HG03460 (cell line): ENCODE data around the gene SPG7.

Experiments used
- ATAC-seq: cut with Tn5 transposase; IDR thresholded peaks from one replicate; pipeline ENCODE4 v1.9.1; 2021; ENCODE audit not compliant: unreplicated experiment

The SPG7 gene

DNA sequence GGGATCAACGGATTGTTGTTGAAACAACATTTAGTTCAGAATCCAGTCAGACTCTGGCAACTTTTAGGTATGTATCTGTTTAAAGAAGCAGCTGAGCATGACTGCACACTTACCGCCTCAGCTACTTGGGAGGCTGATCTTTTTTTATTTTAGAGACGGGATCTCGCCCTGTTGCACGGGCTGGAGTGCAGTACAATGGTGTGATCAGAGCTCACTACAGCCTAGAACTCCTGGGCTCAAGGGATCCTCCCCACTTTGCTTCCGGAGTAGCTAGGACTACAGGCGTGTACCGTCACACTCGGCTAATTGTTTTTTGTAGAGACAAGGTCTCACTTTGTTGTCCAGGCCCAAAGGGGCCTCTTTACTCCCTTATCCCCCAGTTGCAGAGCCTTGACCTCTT is 2.3 kb downstream of the SPG7 start:
- no peak for ATAC-seq

DNA sequence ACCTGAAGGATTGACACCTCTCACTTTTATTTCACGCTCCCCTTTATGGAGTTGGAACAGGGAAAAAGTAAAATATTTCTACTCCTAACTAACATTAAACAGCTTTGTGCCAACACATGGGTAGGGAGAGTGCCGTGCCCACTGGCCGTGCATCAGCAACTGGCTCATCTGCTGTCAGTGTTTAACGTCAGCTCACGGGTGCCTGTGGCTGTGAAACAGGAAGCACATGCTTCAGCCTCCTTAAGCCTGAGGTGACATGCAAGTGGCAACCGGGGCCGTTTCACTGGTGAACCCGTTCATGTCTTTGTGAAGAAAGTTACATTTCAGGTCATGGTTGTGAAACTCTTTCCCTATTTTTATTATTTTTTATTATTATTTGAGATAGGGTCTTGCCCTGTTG is 3.2 kb downstream of the SPG7 start:
- no peak for ATAC-seq

DNA sequence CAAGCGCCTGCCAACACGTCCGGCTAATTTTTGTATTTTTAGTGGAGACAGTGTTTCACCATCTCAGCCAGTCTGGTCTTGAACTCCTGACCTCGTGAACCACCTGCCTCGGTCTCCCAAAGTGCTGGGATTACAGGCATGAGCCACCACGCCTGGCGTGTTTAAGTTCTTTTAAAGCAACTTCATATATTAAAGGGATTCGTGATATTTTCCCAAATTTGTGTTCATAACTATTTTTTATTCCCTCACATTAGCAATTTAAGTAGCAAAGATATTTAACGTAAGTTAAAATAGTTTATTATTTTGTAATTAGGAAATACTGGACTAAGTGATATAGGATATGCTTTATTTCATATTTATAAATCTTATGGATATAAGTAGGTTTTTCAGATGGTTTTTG is 4.2 kb downstream of the SPG7 start:
- no peak for ATAC-seq

DNA sequence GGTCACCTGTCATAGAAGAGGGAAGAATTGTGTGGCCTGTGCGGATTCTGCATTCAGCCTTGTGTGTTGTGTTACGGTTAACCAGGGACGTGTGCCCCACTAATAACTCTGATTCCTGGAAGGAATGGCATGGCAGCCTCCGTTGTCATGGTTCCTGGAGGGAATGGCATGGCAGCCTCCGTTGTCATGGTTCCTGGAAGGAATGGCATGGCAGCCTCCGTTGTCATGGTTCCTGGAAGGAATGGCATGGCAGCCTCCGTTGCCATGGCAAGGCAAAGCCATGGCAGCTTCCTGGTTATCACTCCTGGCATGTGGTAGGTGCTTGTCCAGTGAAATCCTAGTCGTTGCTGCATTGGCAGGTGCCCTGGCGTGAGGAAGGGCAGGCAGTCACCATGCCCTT is 8.9 kb downstream of the SPG7 start:
- ATAC-seq, result no peak

DNA sequence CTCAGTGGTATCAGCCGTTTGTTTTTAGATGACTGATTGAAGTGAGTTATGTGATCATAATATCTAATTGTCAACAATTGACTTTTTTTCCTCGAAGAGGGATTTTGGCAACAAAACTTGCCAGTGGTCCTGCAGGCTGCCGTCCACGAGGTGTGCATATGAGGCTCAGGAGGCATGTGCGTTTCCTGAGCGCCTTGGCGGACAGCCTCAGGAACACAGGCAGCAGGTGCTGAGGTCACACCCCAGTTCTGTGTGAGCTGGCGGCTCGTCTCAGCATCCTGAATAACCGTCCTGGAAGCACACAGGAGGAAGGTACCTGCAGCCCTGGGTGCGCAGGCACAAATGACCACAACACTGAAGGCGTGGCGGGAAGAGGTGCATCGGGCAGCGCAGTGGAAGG is 11.7 kb downstream of the SPG7 start:
- no peak for ATAC-seq

DNA sequence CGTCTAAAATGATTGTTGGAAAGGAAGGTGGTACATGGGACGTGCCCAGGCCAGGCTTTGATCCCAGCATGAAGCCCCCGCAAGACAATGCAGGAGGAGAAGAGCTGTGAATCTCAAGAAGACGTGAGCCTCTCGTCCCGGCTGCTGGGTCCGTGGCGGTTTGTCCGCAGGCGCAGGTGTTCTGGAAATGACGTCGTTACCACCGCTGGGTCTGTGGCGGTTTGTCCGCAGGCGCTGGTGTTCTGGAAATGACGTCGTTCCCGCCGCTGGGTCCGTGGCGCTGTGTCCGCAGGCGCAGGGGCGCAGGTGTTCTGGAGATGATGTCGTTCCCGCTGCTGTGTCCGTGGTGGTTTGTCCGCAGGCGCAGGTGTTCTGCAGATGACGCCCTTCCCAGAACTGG is 14.1 kb downstream of the SPG7 start:
- ATAC-seq, result no peak

DNA sequence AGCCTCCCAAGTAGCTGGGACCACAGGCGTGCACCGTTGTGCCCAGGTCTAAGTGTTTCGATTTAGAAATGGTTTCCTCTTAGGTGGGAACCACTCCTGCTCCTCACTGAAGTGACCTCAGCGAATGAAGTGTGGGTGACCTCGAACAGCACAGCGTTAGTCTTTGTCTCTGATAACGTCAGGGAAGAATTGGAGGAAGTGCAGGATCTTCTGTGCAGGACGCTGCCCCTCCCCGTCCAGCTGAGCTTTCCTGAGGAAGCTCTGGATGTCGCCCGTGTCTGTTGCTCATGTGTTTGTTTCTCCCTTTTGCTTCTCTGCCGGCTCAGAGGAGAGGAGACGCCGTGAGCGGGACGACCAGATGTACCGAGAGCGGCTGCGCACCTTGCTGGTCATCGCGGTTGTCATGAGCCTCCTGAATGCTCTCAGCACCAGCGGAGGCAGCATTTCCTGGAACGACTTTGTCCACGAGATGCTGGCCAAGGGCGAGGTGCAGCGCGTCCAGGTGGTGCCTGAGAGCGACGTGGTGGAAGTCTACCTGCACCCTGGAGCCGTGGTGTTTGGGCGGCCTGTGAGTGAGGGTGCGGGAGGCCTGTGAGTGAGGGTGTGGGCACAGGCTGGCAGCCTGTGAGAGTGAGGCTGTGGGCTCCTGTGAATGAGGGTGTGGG is 15.6 kb downstream of the SPG7 start:
- no peak for ATAC-seq

DNA sequence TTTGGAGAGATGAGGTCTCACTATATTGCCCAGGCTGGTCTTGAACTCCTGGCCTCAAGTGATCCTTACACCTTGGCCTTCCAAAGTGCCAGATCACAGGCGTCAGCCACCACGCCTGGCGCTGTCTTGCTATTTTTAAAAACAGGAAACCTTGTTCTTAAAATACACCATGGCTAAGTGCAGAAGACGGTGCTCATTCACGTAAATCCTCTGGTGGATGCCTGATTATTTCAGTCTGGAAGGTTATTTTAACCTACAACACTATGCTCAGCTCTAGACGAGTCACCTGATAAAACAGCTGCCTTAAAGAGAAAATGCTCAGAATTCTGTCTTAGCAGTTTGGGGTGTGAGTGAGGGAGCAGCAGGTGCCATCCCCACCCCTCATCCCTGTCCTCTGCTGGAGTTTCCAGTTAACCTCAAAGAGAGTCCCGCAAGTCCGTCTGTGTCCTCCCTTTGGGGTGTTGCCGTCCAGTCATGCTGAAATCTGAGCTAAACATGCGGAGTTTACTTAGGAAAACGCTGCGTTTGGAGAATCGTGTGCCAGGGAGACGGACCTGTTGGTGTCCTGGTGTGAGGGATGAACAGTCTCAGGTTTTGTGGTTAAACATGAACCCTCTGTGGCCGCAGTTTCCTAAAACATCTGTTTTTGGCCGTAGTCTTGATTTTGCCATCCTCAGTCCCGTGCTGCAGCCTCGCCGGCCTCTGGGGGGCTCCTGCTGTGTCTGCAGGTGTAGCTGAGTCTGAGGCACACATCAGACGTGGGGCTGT is 17.1 kb downstream of the SPG7 start:
- no peak for ATAC-seq

DNA sequence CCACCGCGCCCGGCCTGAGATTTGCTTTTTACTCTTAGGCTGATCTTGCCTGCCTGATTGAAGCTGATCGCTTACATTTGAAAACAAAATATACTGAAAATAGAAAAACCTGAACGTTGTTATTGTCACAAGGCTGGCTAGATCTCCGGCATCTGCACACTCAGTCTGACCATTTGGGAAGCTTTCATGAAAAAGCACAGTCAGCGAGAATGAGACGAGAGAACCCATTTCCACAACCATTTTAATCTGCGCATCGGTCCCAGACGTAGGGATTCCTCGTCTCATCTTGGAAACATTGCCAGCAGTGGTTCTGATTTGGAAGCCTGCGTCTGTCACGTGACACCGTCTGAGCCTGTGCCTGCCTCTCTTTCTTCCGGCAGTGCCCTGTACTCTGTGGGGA is 20.9 kb downstream of the SPG7 start:
- no peak for ATAC-seq

DNA sequence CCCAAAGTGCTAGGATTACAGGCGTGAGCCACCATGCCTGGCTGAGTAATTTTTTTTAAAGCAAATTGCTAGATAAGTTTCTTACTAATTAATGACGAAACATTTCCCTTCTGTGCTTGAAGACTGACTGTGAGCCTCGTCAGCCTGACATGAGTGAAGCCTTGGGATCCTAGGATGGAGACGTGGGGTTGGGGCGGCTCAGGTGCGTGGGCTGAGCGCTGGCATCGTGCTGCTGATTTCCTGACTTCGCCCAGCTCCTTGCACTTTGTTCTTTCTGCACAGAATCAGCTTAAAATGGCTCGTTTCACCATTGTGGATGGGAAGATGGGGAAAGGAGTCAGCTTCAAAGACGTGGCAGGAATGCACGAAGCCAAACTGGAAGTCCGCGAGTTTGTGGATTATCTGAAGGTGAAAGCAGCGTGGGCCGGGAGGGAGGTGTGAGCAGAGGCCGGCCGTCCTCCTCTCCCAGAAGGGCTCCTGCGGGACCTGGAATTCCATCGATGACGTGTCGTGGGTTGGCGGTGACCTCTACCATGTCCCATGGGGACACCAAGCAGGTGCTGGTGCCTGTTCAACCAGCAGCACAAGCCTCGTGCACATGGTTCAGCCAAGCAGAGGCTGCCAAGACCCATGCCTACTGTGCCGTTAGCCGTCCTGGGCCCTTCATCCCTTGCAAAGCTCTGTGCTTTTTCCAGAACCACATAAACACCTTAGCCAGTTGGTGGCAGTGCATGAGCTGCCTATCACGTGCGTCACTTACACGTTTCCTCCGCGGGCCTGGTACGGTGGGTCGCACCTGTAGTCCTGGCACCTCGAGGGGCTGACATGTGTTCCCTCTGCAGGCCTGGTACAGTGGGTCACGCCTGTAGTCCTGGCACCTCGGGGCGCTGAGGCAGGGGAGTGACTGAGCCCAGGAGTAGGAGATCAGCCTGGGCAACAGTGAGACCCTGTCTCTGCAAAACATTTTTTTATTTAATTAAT is 22.5 kb downstream of the SPG7 start:
- ATAC-seq, result no peak

DNA sequence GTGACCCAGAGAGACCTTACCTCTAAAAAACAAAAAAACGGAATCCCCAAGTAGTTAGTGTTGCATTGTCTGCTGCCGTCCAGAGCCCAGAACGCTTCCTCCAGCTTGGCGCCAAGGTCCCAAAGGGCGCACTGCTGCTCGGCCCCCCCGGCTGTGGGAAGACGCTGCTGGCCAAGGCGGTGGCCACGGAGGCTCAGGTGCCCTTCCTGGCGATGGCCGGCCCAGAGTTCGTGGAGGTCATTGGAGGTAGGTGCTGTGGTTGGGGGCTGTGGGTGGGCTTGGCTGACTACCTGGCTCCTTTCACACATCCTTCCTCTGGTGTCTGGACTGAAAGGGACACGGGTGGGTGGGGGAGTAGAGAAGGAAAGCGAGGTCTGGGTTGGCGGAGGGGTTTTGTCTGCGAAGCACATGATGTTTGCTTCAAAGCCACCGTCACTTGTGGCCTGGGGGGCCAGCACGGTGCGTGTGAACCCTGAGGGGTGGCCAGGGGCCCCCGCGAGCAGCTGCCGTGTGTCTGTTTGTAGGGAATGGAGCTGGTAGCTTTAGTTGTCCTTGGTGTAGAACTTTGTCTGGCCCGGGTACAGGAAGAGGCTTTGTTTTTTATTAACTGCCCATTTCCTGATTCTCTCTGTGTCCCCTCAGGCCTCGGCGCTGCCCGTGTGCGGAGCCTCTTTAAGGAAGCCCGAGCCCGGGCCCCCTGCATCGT is 23.8 kb downstream of the SPG7 start:
- no peak for ATAC-seq

DNA sequence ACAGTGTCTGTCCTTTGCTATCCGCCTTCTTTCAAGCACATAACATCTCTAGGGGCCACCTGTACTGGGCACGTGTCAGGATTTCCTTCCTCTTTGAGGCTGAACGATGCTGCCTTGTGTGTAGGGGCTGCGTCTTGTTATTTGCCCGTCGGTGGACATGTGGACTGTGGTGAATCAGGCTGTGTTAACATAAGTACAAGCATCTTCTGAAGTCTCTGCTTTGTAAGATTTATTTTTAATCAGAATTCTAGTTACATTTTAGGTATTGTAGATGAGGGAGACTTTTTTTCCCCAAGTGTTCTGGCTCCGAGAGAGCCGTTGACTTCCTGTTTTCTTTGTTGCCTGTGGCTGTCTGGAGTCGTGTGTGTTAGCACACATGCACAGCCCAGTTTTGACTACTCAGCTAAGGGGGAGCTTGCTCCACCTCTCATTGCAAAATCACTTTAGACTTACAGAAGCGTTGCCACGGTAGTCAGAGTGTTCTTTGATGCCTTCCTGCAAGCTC is 26.1 kb downstream of the SPG7 start:
- no peak for ATAC-seq

DNA sequence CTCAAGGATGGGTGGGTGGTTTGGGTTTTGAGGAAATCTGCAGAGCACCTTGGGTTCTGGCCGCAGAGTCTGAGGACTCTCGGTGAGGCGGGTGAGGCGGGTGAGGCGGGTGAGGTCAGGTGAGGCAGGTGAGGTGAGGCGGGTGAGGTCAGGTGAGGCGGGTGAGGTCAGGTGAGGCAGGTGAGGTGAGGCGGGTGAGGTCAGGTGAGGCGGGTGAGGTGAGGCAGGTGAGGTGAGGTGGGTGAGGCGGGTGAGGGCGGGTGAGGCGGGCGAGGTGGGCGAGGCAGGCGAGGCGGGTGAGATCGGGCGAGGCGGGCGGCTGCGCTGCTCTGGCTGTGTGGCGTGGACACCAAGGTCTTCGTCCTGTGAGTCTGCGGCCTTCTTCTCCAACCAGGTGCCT is 28.2 kb downstream of the SPG7 start:
- ATAC-seq, result no peak

DNA sequence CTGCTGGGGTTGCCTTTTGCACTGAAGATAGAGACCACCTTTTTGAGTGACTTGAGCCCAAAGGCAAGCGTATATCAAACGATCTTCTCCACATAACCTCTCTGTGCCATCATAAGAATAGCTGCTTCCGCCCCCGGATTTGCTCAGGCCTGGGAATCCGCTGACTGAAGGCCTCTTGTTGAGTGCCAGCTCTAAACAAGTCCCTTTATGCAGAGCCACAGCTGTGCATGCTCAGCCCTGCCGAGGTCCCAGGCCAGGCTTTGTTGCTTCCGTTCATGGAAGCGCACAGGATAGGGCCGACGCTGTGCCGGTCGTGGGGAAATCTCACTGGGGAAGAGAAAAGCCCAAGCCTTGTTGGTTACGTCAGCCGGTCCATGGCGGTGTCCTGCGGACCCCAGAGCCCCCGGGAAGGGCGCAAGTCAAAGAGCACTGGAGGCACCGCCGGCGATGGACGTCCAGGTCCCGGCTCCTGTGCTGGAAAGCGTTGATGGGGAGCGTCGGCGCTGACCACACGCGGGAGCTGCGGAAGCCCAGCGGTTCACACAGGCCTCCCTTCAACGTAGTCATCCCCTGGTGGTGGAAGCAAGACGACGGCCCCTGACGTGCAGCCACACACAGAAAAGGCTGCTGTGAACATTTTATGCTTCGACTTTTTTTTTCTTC is 28.8 kb downstream of the SPG7 start:
- ATAC-seq, result no peak

DNA sequence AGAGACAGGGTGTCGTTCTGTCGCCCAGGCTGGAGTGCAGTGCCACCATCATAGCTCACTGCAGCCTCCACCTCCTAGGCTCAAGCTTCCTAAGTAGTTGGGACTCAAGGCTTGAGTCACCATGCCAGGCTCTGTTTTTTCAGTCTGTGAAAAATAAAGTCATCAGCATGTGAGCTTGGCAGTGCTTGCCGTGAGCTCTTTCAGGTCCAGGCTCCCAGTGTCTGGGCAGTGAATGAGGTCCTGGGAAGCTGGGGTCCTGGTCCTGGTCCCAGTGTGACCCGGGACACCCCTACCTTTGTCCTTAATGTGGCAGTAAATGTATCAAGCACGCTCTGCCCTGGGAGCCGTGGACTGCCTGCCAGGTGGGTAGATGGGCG is 29.3 kb downstream of the SPG7 start:
- no peak for ATAC-seq

DNA sequence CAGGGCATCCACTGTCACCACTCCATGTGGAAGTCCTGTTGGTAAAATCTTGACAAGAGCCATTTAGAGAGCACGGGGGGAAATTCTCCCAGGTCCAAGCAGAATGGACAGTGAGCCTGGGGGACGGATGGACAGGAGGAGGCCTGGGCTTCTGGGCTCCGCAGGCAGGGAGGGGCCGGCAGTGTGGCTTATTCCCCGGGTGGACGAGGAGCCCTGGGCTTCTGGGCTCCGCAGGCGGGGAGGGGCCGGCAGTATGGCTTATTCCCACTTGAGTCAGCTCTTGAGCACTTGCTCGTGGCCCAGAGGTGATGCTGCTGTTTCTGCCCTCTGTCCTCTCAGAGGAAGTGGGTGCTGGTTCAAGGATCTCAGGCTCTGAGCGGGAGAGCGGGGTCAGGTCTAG is 30.1 kb downstream of the SPG7 start:
- ATAC-seq, result no peak

DNA sequence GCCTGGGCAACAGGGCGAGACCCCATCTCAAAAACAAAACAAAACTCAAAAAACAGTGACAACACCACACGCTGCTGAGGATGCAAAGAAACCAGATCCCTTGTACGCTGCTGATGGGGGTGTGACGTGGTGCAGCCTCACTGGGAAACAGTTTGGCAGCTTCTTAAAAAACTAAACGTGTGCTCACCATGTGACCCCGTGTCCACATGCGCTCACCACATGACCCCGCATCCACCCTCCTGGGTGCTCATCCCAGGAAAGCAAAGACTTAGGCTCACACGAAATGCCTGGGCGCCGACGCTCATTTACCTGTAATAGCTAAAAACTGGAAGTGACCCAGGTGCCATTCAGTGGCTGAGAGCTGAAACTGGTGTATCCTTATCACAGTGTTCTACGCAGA is 32.4 kb downstream of the SPG7 start:
- no peak for ATAC-seq

DNA sequence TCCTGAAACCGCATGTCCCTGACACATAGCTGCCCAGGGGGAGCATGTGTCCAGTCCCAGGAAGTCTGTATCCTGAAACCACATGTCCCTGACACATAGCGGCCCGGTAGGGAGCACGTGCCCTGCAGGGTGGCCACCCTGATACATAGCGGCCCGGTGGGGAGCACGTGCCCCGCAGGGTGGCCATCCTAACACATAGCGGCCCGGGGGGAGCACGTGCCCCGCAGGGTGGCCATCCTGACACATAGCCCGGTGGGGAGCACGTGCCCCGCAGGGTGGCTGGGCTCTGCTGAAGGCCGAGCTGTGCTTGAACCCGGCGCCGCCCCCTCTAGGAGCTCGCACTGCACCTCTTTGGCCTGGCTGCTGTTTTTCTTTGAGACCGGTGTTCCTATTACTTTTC is 33.6 kb downstream of the SPG7 start:
- ATAC-seq, result no peak

DNA sequence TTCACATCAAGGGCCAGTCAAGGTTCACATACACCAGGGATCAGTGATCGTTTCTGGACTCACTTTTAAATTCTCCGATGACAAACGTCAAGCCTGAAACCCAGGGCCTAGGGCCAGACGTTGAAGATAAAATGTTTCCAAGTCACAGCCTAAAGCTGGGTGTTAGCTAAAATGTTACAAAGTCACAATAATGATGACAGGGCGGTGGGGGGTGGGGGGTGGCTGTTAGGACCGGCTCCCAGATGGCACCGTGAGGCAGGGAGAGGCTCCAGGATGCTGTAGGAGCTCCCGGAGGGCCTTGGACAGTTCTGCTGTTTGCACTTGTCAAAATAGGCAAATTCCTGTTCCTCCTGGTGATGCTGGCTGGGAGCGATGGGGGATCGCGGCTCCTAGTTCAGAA is 35.9 kb downstream of the SPG7 start:
- no peak for ATAC-seq

DNA sequence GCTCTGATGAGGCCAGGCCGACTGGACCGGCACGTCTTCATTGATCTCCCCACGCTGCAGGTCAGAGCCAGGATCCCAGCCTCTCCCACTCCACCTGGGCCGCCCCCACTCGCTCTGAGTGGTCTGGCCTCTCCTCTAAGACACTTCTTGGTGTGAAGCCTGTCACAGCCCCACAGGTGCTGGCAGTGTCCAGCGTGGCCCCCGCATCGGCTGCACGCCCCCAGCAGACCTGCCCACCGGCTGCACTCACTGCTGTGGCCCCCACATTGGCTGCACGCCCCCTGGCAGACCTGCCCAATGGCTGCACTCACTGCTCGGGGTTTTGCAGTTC is 36.5 kb downstream of the SPG7 start:
- ATAC-seq, result no peak
